GM19240 (cell line): ENCODE results near the gene GBP7.
A peak's percentile ranks its signal among the peaks of the same experiment; 100 is the strongest.
"Not testable (repeated sequence)": the region's sequence is repeated elsewhere in the genome, so short reads cannot be mapped to it uniquely, and the experiment has no call there.

Experiments used
- DNase-seq: peaks from one replicate; pipeline ENCODE4 v3.0.0; 2011; ENCODE audit warnings: low spot score; ENCODE audit not compliant: insufficient read length

Gene GBP7, protein sequence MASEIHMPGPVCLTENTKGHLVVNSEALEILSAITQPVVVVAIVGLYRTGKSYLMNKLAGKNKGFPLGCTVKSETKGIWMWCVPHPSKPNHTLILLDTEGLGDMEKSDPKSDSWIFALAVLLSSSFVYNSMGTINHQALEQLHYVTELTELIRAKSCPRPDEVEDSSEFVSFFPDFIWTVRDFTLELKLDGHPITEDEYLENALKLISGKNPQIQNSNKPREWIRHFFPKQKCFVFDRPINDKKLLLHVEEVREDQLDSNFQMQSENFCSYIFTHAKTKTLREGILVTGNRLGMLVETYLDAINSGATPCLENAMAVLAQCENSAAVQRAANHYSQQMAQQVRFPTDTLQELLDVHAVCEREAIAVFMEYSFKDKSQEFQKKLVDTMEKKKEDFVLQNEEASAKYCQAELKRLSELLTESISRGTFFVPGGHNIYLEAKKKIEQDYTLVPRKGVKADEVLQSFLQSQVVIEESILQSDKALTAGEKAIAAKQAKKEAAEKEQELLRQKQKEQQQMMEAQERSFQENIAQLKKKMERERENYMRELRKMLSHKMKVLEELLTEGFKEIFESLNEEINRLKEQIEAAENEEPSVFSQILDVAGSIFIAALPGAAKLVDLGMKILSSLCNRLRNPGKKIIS

DNA sequence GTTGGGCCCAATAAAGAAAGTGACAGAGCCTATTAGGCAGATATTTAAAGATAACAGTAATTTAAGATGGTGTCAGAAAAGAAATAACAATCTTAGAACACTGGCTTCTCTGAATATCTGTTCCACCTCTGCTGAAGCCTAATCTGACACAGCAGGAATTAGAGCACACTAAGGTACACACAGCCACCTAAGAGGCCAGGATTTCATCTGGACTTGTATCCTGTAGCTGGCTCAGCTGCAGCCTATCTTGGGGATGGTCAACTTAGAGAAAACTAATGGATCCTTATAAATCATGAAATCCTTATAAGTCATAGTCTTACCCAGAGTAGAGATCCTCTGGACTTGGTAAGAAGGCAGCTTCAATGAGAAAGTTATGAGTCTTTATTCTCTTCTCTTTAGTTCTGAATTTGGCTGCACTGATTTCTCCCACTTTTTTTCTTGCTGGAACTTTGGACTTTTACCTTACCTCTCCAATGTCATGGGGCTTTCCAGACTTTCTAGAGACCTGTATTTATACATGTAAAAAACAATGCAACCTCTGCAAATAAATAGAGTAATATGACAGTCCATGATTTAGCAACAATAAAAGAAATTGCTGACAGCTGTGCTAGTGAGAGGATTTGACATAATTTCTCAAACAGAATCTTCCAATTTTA lies at the start of gene GBP7:
Gene GBP7, minus strand, starts transcription at position 403 of the 656 bp plus-strand sequence. CDS start 4,068 bp downstream, outside the sequence.
- no peak for DNase-seq

DNA sequence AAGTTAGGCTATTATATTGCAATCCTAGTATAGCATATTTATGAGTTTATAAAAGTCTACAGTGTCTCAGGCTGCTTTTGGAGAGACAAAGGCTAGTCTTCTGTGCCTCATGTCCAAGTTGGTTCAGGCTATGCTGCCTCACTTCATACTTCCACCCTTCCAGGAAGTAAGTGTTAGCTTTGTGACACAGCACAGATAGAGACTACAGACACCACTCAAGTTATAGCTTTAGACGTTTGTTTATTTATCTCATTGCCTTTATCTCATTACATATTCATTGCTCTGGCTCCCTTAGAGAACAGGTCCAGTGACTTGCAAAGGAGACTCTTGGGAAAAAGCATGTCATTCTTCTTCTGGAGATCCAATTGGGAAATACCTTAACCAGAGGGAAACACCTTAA lies 45.5 kb upstream of the GBP7 start:
- DNase-seq, result no peak

DNA sequence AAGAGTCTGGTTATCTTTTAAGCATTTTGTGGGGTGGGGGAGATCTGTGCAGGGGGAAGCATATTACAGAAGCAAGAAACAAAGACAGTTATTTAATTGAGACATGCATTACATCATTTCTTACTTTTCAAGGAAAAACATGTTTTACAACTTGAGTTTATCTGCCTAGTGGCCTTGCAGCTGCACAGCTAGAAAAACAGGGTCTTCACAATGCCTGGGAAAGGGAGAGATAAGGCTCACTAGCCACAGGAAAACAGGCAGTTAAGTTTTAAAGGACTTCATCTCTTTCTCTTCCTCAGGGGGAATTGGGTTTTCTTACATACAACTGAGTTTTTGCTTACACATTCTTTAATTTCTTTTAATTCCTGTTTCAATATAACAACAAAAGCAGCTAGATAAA lies 44.0 kb upstream of the GBP7 start:
- not testable (repeated sequence) for DNase-seq

DNA sequence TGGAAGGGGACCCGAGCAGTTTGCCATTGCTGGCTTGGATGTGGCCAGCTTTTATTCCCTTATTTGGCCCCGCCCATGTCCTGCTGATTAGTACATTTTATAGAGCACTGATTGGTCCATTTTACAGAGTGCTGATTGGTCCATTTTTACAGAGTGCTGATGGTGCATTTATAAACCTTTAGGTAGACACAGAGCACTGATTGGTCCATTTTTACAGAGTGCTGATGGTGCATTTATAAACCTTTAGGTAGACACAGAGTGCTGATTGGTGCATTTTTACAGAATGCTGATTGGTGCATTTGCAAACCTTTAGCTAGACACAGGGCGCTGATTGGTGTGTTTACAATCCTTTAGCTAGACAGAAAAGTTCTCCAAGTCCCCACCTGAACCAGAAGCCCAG lies 43.1 kb upstream of the GBP7 start:
- DNase-seq, result not testable (repeated sequence)

DNA sequence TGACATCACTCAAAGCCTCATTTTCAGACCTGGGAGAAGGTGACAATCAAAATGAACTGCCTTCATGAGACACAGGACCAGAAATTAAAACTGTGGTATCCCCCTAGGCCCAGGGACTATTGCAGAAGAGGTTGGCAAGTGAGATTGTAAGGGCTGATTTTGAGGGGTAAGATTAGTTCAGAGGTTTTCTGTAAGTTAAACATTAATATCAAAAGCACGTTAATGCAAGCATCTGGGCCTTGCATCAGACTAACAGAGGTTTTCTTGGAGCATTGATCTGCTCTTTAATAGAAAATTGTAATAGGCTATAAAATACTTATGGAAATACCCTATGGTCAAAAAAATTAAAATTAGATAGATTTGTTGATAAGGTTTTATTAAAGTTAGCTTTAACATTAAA lies 37.5 kb upstream of the GBP7 start:
- no peak for DNase-seq

DNA sequence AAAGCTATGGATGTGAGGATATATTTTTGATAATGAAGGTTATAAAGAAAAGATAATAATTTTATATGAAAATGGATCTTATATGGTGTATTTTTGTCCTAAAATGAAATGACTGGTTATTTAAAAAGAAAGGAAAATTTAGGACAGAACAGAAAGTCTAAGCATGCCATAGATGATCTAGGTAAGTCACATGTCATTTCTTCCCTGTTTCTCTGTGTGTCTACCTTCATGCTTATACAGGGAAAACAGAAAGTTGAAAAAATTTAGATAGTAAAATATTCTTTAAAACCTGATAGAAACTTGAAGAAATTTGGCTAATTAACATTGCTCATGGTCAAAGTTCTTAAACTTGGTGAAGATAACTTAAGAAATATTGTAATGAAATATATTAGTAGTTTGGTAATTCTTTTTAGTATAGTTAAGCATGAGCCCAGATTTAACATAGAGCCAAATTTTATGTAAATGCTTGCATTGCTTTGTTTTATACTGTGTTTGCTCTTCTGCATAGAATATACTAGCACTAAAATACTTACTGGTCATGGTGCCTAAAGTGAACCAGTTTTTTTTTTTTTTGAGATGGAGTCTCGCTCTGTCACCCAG lies 35.3 kb upstream of the GBP7 start:
- DNase-seq, result no peak

DNA sequence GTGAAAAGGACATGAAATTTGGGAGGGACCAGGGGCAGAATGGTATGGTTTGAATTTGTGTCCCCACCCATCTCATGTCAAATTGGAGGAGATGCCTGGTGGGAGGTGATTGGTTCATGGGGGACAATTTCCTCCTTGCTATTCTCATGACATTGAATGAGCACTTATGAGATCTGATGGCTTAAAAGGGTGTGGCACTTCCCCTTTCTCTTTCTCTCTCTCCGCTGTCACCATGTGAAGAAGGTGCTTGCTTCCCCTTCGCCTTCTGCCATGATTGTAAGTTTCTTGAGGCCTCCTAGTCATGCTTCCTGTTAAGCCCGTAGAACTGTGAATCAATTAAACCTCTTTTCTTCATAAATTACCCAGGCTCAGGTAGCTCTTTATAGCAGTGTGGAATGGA lies 30.6 kb upstream of the GBP7 start:
- no peak for DNase-seq

DNA sequence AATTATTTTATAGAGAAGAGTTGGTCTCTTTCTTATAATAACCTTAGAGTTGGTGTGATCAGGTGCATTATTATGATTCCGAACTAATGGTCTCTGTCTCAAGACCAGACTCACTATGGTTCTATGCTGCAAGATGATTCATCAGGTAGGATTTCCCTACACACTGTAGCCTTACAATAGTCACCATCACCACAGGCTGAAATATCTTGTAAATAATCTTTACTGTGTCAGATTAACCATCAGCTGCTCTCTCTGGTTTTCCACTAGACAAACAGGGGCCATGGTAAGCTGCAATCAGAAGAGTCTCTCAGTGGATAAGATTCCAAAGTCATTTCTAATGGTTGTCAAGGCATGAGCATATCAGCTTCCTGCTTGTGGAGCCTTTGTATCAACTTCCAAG lies 27.4 kb upstream of the GBP7 start:
- DNase-seq, result no peak

DNA sequence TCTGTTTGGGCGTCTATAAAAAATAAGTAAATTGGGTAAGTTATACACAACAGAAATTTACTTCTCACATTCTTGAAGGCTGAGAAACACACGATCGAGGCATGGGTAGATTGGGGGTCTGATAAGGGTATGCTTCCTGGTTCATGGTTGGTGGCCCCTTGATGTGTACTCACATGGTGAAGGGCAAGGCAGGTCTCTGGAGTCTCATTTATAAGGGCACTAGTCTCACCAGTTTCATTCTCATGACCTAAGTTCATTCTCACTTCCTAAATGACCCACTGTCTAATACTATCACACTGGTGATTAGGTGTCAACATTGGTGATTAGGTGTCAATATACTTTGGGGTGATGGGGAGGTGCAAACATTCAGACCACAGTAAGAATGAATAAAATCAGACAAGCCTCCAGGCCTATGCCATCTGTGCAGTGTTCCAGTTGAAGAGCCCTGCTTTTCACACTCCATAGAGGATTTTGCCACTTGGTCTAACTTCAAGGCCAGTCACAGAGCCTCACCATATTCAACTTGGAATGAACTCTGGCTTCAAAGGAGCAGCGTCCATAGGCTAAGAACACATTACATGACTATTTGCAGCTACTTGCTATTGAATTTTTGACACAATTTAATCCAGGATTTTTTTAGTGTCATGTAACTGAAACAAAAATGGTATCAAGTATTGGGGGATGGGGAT lies 25.4 kb upstream of the GBP7 start:
- no peak for DNase-seq

DNA sequence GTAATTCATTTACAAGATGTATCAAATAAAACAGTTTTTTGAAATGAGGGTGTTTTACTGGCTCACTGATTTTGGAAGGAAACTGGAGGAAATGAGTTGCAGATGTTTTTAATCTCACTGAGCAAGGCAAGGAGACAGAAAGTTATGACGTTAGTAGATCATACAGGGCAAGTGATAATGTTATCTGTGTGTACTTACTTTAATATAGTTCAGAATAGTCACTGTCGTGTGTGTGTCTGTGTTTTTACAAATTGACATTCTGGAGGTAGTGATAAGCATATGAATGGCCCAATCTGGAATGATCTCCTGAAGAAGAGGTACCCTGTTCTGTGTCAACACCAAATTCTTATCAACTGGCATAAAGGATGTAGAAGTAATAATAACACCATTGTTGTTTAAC lies 24.9 kb upstream of the GBP7 start:
- no peak for DNase-seq

DNA sequence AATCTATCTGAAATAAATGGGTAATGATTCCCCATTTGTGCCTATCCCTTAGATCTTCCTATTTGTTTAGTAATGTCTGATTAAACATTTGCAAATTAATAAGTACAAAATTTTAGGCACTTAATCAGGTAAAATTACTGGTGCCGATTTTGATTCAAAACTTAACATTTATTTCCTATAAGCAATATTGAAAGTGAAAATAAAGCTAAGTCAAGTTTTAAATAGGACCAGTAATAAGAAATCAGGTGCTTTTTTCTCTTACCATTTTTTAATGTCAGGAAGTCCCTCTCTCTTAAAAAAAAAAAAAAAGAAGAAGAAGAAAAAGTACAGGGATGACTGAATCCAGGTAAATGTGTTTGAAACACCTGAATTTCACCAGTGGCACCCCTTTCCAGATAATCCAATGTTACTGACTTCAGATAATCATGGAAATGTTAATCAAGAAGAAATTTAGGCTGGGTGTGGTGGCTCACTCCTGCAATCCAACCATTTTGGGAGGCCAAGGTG lies 23.8 kb upstream of the GBP7 start:
- no peak for DNase-seq

DNA sequence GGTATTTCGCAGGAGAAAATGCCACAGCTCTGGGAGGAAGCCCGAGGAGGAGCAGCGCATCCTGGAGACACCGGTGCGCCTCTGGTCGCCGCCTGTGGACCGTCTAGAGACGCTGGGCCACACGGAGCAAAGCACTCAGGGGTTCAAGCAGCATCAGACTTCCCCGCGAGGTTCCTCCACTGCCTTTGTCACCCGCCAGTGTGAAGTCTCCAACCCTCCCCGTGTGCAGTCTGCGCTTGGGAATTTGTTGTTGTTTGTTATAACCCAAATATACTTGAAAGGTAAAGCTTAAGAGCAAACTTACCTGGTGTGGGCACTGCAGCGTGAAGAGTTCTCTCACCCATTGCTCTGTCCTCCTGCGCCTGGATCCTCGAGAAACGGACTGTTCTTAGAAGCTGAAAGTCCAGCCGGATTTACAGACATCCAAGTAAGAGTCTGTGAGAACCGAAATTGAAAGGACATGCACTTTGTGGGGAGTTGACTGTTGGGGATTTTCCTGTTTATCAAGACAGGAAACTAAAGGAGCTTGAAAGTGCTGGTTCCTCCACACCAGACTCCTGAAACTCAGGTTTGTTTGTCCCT lies 22.8 kb upstream of the GBP7 start, which contains the start of gene GBP4:
Gene GBP4, minus strand, starts transcription at position 452 of the 582 bp plus-strand sequence. Its CDS starts 108 bp downstream, at position 344.
- DNase-seq, result peak; percentile 8

DNA sequence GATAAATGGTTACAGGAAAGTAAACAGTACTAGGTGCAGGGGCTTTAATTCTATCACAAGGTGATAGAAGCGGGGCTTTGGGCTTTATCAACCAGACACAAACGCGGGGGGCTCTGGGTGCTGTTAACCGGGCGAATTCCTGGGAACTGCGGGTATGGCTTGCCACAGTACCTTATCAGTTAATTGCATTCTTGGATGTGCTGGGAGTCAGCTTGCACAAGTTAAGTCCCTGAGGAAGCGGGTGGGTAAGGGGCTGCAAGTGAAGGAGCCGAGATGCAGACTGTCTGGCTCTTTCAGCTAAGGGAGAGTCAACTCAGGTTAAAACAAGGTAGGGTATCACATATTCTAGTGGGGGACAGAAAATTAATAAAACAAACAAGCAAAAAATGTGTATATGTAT lies 22.3 kb upstream of the GBP7 start:
- DNase-seq, result no peak

DNA sequence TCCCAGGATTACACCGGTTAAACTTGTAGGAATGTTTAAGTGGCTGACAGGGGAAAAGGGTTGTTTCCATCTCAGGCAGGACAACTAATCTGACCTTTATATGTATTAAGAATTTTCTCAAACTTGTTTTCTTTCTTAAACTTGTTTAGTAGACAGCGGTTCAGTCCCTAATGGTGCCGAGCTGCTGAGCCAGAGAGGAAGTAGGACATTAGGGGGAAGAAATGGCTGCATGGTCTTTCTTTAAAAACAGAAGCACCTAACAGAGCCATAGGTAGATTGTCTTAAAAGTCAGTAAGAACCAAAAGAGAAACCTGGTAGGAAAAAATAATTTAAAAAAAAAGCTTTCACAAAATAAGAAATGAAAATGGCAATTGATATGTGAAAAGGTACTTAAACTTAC lies 19.7 kb upstream of the GBP7 start:
- DNase-seq, result no peak

DNA sequence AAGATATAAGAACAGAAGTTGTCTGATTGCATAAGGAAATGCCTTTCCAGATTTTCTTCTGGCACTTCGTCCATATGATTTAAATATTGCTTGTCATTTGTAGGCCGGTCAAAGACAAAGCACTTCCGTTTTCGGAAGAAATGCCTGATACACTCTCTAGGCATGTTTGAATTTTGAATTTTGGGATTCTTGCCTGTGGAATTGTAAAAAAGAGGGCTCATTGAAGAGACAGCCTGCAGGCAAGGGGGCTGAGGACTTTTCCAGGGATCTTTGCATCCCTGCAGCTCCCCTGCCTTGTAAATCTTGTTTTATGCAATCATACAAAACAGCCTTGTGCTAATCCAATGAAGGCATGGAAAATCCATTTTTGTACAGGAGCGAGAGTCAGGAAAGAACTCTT lies 15.5 kb upstream of the GBP7 start:
- DNase-seq, result no peak

DNA sequence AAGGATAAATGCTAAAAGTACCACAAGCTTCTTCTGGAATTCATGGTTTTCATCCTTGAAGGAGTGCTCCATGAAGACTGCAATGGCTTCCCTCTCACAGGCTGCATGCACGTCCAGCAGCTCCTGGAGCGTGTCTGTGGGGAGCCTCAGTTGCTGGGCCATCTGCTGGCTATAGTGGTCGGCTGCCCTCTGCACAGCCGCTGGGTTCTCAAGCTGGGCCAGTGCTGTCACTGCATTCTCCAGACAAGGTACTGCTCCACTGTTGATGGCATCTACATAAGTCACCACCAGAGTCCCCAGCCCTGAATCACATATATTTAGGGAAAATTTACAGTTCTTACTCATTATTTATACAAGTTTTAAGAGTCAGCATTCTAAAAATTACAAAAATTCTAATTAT lies 14.2 kb upstream of the GBP7 start:
- no peak for DNase-seq

DNA sequence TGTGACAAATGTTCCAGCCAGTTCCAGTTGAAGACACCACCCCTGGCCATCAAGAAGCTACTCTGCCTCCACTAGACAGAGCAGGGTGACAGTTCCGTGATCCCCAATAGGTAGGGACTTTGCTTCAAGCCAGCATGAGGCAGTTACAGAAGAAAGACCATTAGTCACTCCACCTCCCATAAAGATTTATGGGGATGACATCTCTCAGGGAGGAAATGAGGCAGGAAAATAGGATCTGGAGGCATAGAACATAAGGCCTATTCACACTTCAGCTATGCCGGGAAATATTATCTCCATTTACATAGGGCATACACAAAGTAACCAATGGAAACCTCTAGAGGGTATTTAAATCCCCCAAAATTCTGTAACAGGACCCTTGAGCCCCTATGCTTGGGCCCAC lies 3.5 kb upstream of the GBP7 start:
- no peak for DNase-seq

DNA sequence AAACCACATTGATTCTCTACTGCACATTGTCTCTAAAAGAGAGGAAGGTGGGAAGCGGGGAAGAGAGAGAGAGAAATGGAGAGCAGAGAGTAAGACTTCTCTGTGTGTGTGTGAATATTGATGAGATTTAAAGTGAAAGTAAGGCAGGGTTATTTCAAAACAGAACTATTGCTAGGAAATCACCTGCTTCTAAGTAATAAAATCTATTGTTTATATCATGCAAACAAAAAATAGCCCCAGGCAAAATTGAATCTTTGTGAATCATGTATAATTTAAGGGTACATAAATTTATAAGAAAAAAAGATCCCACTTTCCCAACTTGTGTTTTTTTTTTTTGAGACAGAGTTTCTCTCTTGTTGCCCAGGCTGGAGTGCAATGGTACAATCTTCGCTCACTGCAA lies 1.2 kb upstream of the GBP7 start:
- DNase-seq, result no peak

DNA sequence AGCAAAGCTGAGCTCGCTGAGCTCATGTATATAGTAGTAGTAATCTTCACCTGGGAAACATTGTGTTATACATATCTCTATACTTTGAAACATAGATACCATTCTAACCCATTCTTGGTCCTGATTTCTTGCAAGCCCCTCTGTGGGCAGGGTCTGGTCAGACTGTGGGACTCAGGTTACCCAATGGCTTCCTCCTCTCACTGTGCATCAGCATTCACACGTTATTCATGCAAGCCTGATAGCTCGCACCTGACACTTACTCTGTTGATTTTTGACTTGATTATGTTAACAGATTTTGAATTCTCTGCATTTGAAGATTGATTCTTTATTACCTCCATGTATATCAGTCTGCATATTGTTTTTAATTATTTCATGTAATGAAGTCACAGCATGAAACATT lies 1.3 kb downstream of the GBP7 start:
- DNase-seq, result no peak

DNA sequence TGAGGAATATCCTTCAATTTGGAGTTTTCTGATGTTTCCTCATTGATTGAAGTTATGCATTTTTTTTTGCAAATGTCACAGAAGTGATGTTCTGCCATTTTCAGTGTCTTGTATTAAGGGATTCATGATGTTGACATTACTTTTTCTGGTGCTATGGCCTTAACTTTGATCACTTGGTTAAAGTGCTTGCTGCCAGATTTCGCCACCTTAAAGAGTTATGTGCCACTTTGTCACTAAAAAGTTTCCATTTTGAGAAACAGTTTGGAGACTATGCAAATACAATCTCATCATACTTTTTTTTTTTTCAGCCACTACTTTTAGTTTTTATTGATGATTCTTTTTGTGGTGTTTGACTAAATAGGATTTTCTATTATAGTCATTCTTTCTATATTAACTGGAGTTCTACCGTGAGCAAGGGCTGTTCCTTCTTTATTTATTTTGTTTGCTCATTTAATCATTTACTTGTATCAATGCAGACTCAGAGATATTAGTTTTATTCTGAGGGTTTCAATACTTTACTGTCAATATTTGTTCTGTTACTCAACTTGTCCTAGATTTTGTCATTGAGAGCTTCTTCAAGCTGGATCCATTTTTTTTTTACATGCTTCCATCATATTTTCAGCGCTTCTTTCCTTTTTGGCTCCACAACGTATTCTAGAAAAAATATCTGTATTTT lies 3.2 kb downstream of the GBP7 start:
- no peak for DNase-seq
